PFSK-1 (cell line): ENCODE measurements around the gene TIMM21.

Source experiments
- FOXP2 ChIP-seq: optimal IDR thresholded peaks from 2 replicates; pipeline ENCODE3; 2011; ENCODE audit warnings: borderline replicate concordance, control low read depth, inconsistent platforms; ENCODE audit not compliant: insufficient read depth; ENCODE audit errors: extremely low read length, extremely low read depth
- POLR2AphosphoS5 ChIP-seq: IDR thresholded peaks from 2 replicates; pipeline ENCODE4 v1.6.1; 2012; ENCODE audit warnings: low read depth, mild to moderate bottlenecking, control low read depth, low read length, moderate library complexity
- TAF1 ChIP-seq: IDR thresholded peaks from 2 replicates; pipeline ENCODE4 v1.6.1; 2012; ENCODE audit warnings: low read length, control low read depth, borderline replicate concordance; ENCODE audit not compliant: insufficient read depth
- TF ChIP-seq, protein P1 (sequence below), 2 experiments: IDR thresholded peaks; 2 replicates each; pipeline versions ENCODE4 v1.6.1 to v1.8.0; 2011 to 2012; ENCODE audit warnings: low read depth in 2 of 2, low read length in 2 of 2, control low read depth in 1 of 2, inconsistent platforms in 1 of 2, mild to moderate bottlenecking in 1 of 2, moderate library complexity in 1 of 2; ENCODE audit not compliant: insufficient read depth in 1 of 2

DNA sequence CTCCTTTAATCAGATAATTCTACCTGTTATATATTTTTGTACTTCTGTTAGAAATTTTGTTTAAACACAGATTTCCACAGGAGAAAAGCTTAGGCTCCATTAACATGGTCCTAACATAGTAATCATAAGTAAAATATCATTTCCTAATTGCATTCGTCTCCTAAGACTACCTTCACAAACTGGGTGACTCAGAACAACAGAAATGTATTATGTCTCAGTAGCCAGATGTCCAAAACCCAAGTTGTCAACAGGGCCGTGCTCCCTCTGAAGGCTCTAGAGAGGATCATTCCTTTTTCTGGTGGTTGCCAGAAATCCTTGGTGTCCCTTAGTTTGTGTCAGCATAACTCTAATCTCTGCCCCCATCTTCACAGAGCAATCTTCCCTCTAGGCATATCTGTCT is 6.1 kb upstream of the TIMM21 start:
- TF ChIP-seq POLR2AphosphoS5 (no peak), FOXP2 (no peak), TAF1 (no peak)
- TF ChIP-seq, protein P1, sequence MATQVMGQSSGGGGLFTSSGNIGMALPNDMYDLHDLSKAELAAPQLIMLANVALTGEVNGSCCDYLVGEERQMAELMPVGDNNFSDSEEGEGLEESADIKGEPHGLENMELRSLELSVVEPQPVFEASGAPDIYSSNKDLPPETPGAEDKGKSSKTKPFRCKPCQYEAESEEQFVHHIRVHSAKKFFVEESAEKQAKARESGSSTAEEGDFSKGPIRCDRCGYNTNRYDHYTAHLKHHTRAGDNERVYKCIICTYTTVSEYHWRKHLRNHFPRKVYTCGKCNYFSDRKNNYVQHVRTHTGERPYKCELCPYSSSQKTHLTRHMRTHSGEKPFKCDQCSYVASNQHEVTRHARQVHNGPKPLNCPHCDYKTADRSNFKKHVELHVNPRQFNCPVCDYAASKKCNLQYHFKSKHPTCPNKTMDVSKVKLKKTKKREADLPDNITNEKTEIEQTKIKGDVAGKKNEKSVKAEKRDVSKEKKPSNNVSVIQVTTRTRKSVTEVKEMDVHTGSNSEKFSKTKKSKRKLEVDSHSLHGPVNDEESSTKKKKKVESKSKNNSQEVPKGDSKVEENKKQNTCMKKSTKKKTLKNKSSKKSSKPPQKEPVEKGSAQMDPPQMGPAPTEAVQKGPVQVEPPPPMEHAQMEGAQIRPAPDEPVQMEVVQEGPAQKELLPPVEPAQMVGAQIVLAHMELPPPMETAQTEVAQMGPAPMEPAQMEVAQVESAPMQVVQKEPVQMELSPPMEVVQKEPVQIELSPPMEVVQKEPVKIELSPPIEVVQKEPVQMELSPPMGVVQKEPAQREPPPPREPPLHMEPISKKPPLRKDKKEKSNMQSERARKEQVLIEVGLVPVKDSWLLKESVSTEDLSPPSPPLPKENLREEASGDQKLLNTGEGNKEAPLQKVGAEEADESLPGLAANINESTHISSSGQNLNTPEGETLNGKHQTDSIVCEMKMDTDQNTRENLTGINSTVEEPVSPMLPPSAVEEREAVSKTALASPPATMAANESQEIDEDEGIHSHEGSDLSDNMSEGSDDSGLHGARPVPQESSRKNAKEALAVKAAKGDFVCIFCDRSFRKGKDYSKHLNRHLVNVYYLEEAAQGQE (IDR thresholded peaks at IDR 0.05; ENCODE audit: insufficient read depth in 1 of 2, low read depth in 2 of 2, low read length in 2 of 2): no peak
